Stimulated activated CD8-positive, alpha-beta memory T cell treated with anti-CD3 and anti-CD28 coated beads, Interleukin-7, amount 100 ng/mL, for 48 hours (primary cell): Measurements from ENCODE around the gene ATP2A1.
"Not testable (repeated sequence)": the region's sequence is repeated elsewhere in the genome, so short reads cannot be mapped to it uniquely, and the experiment has no call there.

Experiments used
- DNase-seq, 2 donors: peaks; one replicate each; pipeline ENCODE4 v3.0.0-alpha.2; 2020; ENCODE audit warnings: low read depth in 1 of 2; ENCODE audit errors: extremely low read depth in 1 of 2

The ATP2A1 gene

DNA sequence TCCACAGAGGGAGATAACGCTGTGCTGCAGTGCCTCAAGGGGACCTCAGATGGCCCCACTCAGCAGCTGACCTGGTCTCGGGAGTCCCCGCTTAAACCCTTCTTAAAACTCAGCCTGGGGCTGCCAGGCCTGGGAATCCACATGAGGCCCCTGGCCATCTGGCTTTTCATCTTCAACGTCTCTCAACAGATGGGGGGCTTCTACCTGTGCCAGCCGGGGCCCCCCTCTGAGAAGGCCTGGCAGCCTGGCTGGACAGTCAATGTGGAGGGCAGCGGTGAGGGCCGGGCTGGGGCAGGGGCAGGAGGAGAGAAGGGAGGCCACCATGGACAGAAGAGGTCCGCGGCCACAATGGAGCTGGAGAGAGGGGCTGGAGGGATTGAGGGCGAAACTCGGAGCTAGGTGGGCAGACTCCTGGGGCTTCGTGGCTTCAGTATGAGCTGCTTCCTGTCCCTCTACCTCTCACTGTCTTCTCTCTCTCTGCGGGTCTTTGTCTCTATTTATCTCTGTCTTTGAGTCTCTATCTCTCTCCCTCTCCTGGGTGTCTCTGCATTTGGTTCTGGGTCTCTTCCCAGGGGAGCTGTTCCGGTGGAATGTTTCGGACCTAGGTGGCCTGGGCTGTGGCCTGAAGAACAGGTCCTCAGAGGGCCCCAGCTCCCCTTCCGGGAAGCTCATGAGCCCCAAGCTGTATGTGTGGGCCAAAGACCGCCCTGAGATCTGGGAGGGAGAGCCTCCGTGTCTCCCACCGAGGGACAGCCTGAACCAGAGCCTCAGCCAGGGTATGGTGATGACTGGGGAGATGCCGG is 54.3 kb downstream of the ATP2A1 start:
- no peak for DNase-seq

- no peak for DNase-seq
Measured at GRCh38 chr16:28933171-28933570, 54.9 kb downstream of the ATP2A1 start.

- DNase-seq: no peak
Measured at GRCh38 chr16:28935346-28935745, 57.1 kb downstream of the ATP2A1 start.

- peak; percentile 64 to 71 for DNase-seq
Measured at GRCh38 chr16:28935924-28936783, 57.9 kb downstream of the ATP2A1 start.

DNA sequence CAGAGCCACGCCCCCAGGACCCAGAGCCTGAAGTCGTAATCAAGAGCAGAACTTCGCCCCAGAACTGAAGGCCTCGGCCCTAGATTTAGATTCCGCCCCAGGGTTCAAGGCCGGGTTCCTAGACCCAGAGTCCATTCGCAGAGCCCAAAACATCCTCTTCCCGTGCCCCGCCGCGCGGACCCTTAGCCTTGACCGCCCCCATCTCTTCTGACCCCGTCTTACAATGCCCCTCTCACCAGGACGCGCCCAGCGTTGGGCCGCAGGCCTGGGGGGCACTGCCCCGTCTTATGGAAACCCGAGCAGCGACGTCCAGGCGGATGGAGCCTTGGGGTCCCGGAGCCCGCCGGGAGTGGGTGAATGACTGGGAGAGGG is 58.5 kb downstream of the ATP2A1 start:
- DNase-seq: no peak

DNA sequence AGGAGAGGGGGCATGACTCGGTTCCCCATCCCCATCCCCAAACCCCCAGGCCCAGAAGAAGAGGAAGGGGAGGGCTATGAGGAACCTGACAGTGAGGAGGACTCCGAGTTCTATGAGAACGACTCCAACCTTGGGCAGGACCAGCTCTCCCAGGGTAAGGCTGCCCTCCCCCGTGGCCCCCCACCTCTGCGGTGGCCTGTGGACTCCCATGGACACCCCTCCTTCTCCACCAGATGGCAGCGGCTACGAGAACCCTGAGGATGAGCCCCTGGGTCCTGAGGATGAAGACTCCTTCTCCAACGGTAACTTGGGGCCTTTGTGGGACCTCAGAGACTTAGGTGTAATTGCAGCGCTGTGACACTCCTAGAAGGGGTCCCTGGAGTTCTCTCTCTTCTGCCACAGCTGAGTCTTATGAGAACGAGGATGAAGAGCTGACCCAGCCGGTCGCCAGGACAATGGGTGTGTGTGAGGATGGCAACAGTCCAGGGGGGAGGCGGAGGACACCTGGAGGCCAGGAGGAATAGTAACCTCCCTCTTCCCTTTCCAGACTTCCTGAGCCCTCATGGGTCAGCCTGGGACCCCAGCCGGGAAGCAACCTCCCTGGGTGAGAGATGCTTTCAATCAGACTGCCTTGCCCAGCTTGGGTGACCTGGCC is 59.1 kb downstream of the ATP2A1 start:
- DNase-seq: no peak

DNA sequence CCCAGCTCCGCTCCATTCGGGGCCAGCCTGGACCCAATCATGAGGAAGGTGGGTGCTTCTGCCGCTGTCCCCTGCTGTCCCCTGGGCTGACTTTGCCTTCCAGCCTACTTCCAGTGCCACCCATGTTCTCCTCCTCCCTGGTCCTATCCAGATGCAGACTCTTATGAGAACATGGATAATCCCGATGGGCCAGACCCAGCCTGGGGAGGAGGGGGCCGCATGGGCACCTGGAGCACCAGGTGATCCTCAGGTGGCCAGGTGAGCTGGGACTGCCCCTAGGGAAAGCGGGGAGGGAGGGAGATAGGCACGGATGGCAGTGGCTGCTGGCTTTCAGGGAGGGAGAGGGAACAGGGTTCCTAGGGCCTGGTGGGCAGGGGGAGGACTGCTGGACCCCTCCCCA is 60.4 kb downstream of the ATP2A1 start:
- DNase-seq: no peak

DNA sequence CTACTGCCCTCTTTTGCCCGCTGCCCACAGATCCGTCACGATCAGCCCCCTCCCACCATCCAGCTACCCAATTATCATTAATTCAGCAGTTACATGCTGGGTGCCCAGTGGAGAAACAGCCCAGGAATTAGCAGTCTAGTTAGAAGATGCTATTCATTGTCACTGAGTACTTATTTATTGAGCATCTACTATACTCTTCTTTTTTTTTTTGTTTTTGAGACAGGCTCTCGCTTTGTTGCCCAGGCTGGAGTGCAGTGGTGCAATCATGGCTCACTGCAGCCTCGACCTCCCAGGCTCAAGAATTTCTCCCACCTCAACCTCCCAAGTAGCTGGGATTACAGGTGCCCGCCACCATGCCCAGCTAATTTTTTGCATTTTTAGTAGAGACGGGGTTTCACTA is 61.5 kb downstream of the ATP2A1 start:
- DNase-seq: not testable (repeated sequence)

GRCh38 chr16:28943281-28943680 is 65.0 kb downstream of the ATP2A1 start:
- no peak for DNase-seq

DNA sequence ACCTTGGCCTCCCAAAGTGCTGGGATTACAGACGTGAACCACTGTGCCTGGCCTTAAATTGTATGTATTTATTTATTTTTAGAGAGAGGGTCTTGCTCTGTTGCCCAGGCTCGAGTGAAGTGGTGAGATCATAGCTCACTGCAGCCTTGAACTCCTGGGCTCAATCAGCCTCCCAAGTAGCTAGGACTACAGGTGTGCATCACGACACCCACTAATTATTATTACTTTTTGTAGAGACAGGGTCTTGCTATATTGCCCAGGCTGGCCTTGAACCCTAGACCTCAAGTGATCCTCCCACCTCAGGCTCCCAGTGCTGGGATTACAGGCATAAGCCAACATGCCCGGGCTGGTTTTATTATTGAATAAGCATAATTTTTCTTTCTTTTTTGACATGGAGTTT is 68.4 kb downstream of the ATP2A1 start:
- DNase-seq: no peak

DNA sequence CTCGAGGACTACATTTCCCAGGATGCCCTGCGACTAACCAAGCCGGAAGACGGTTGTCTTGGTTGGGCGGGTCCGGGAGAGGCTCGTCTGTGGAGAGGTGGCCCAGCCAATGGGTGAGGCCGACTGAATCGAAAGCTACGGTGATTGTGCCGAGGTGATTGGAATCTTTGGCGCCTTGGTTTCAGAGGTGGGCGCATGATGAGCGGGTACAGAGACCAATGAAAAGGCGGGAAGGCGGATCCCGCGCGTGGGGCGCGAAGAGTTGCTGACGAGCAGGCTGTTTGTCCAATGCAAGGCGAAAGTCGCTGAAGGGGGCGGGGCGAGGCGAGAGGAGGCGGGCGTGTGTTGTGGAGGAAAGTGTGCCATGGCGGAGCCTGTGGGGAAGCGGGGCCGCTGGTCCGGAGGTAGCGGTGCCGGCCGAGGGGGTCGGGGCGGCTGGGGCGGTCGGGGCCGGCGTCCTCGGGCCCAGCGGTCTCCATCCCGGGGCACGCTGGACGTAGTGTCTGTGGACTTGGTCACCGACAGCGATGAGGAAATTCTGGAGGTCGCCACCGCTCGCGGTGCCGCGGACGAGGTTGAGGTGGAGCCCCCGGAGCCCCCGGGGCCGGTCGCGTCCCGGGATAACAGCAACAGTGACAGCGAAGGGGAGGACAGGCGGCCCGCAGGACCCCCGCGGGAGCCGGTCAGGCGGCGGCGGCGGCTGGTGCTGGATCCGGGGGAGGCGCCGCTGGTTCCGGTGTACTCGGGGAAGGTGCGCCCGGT is 72.5 kb downstream of the ATP2A1 start, which contains the start of gene NFATC2IP:
Gene NFATC2IP, plus strand, starts transcription at position 290 of the 762 bp plus-strand sequence. Its CDS starts 75 bp downstream, at position 365.
- DNase-seq: peak; percentile 97 to 99

GRCh38 chr16:28951410-28951943 is 73.2 kb downstream of the ATP2A1 start:
- DNase-seq: no peak
